Measurements from ENCODE around the gene NR2F1. TPM values are rescaled to one million over a fixed set of nuclear protein-coding genes. Genes with fewer than 3 reads are reported as not detected.

NR2F1 gene
- total RNA-seq, 2 donors from 2014 or later: not detected

DNA sequence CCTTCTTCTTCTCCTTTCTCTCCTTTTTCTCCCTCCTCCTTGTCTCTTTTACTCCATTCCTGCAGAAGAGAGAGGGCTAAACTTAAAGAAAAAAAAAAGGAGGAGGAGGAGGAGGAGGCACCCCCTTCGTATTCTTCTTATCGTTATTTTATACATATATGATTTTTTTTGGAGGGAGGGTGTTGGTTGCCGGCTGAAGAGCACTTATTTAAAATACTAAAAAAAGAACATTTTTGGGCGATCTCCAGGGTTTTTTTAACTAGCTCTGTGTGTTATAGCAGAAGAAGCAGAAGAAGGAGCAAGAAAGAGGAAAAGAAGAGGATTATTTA is 381 bp downstream of the NR2F1 start:
- no peak overlapping the region for H3K27ac Mint-ChIP-seq
- peaks cover 38% of the 10 kb centered on the region for H3K27me3 Mint-ChIP-seq
- no peak for DNase-seq
- H3K4me3 Mint-ChIP-seq: no peak overlapping the region
- no peak for ATAC-seq
- H3K4me1 Mint-ChIP-seq: peaks cover 16% of the 10 kb centered on the region
- H3K36me3 Mint-ChIP-seq (ENCODE audit: low read depth): peaks cover 4% of the 10 kb centered on the region
- H3K9me3 ChIP-seq (ENCODE audit: control insufficient read depth, low read length, poor library complexity, severe bottlenecking): no peaks in the 10 kb centered on the region

DNA sequence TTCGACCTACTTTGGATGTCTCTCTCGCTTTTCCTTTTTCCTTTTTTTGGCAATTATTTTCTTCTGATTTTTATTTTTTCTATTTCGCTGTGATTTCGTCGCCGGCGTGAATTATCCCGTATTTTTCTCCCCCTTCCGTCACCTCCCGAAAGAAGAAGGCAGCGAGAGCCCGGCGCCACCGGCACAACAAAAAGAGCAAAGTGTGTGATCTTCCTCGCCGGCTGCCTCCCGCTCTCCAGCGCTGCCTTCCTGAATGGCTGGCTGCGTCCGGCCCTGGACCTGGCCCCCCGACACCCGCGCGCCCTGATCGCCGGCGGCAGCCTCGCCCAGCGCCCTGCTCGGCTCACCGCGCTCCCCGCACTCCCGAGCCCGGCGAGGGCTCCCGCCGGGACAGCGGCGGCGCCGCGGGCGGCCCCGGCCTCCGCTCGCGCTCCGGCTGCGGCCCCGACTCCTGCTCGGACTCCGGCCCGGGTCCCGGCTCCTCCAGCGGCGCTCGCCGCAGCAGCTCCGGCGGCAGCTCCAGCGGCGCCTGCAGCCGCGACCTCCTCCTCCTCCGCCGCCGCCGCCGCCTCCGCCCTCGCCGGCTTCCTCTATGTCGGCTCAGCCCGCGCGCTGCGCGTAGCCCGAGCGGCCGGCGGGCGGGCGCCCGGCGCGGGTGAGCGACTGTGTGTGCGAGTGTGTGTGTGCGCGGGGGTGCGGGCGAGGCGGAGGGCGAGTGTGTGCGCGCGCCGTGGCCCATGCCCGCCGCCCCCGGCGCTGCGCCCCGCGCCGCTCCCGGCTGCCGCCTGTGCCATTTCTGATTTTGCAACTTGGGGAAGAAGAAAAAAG is 960 bp downstream of the NR2F1 start:
- peaks cover 13% of the 10 kb centered on the region for H3K4me1 Mint-ChIP-seq
- ATAC-seq (peak; percentile 57), DNase-seq (no peak)
- no peak overlapping the region for H3K27ac Mint-ChIP-seq
- peaks cover 6% of the 10 kb centered on the region for H3K36me3 Mint-ChIP-seq (ENCODE audit: low read depth)
- peak overlapping the region; percentile 60 for H3K4me3 Mint-ChIP-seq
- peaks cover 39% of the 10 kb centered on the region for H3K27me3 Mint-ChIP-seq
- peaks cover 1% of the 10 kb centered on the region for H3K9me3 ChIP-seq (ENCODE audit: control insufficient read depth, low read length, poor library complexity, severe bottlenecking)

DNA sequence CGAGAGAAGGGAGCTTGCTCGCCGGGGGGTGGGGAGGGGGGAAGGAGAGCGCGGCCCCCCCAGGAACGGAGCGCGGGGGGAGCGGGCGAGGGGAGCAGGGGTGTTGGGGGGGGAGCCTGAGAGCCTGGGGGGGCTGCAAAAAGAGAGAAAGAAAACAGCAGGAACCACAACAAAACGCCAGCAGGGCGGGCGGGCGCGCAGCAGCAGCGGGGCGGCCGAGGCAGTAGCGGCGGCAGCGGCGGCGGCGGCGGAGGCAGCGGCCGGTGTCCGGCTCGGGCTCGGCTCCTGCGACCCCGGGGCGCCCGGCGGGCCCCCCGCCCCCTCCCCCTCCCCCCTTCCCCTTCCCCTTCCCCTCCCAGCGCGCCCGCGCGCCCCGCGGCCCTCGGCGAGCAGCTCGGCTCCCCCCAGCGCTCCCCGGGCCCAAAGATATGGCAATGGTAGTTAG is 1.6 kb downstream of the NR2F1 start:
- peaks cover 6% of the 10 kb centered on the region for H3K36me3 Mint-ChIP-seq (ENCODE audit: low read depth)
- H3K4me1 Mint-ChIP-seq: peaks cover 13% of the 10 kb centered on the region
- H3K9me3 ChIP-seq (ENCODE audit: control insufficient read depth, low read length, poor library complexity, severe bottlenecking): peaks cover 5% of the 10 kb centered on the region
- DNase-seq (no peak), ATAC-seq (no peak)
- H3K27me3 Mint-ChIP-seq: peaks cover 45% of the 10 kb centered on the region
- H3K27ac Mint-ChIP-seq: no peak overlapping the region
- H3K4me3 Mint-ChIP-seq: peak overlapping the region; percentile 60

DNA sequence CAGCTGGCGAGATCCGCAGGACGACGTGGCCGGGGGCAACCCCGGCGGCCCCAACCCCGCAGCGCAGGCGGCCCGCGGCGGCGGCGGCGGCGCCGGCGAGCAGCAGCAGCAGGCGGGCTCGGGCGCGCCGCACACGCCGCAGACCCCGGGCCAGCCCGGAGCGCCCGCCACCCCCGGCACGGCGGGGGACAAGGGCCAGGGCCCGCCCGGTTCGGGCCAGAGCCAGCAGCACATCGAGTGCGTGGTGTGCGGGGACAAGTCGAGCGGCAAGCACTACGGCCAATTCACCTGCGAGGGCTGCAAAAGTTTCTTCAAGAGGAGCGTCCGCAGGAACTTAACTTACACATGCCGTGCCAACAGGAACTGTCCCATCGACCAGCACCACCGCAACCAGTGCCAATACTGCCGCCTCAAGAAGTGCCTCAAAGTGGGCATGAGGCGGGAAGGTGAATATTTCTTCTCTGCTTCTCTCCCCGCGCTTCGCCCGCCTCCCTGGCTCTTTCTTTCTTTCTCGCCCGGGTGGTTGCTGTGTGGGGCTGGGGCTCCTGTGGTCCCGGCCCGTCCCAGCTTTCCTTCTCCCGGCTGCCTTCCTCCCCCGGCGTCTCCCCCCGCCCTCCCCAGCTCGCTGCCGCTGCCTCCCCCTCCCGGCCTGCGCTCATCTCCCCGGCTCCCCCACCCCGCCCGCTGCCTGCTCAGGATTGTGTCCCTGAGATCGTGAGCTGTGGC is 2.2 kb downstream of the NR2F1 start:
- DNase-seq (no peak), ATAC-seq (no peak)
- H3K9me3 ChIP-seq (ENCODE audit: control insufficient read depth, low read length, poor library complexity, severe bottlenecking): peaks cover 5% of the 10 kb centered on the region
- Mint-ChIP-seq H3K4me3 (peak overlapping the region; percentile 74), H3K27me3 (peaks cover 47% of the 10 kb centered on the region), H3K4me1 (peaks cover 12% of the 10 kb centered on the region), H3K36me3 (ENCODE audit: low read depth) (peaks cover 6% of the 10 kb centered on the region), H3K27ac (no peak overlapping the region)

DNA sequence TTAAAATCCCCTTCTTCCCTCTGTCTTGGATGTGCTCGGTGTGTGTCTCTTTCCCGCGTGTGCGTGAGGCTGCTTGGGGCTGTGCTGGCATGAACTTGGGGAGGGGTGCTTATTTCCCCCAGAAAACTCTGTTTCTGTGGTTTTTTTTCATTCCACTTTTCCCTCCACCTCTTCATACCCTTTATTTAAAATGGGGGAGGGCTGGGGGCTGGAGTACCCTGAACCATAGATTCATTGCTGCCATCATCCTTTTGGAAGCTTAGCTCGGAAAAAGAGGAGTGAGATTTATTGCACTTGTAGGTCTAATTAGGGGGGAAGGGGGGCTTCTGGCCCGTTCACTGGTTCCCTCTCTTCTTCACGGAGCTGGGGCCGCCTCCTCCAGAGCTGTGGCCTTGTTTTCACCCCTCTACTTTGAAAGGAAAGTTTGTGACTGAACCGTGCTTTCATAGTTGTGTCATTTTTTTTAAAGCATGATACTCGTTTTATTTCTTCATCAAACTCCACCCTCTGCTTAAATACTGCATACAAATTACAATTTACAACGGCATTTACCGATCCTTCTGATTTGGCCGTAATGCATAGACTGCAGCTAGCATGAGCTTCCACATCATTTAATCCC is 2.9 kb downstream of the NR2F1 start:
- Mint-ChIP-seq H3K27me3 (peaks cover 47% of the 10 kb centered on the region), H3K4me1 (peaks cover 6% of the 10 kb centered on the region), H3K36me3 (ENCODE audit: low read depth) (peaks cover 2% of the 10 kb centered on the region), H3K27ac (peak overlapping the region; percentile 29), H3K4me3 (peak overlapping the region; percentile 74)
- no peak for ATAC-seq
- DNase-seq: no peak
- peaks cover 5% of the 10 kb centered on the region for H3K9me3 ChIP-seq (ENCODE audit: control insufficient read depth, low read length, poor library complexity, severe bottlenecking)

DNA sequence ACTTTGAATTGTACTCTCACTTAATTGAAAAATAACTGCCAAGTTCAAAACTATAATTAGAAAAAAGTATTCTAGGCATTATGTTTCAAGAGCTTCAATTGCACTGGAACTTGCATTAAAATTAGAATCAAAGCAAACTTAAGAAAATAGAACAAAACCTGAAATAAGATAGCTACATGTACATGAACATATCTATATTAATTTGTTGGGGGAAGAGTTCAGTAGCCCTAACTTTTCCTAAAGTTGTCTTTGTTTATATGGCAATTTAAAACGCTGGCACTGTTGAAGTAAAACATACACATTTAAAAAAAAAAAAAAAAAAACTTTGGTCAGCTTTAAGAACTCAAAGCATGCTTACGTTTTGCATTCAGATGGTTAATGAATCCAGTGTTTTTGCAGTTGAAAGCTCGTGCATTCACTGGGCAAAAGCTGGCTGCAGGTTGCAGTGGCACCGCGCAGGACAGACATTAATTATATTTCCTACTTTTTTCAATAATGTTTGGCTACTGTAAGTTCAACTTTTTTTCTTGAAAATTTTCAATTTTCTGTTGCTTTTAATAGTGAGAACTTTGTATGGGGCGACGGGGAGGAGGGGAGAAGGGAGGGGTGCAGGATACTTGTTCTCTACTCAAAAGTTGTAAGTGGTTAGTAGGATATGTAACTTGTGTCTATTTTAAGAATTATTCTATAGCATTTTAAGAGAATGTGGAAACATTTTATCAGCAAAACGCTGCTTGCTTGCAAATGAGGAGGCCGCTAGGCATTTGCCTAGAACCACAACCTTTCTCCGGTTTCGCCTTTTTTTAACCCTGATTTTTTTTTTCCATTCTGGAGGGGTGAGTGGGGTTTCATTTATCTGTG is 3.9 kb downstream of the NR2F1 start:
- ATAC-seq: no peak

DNA sequence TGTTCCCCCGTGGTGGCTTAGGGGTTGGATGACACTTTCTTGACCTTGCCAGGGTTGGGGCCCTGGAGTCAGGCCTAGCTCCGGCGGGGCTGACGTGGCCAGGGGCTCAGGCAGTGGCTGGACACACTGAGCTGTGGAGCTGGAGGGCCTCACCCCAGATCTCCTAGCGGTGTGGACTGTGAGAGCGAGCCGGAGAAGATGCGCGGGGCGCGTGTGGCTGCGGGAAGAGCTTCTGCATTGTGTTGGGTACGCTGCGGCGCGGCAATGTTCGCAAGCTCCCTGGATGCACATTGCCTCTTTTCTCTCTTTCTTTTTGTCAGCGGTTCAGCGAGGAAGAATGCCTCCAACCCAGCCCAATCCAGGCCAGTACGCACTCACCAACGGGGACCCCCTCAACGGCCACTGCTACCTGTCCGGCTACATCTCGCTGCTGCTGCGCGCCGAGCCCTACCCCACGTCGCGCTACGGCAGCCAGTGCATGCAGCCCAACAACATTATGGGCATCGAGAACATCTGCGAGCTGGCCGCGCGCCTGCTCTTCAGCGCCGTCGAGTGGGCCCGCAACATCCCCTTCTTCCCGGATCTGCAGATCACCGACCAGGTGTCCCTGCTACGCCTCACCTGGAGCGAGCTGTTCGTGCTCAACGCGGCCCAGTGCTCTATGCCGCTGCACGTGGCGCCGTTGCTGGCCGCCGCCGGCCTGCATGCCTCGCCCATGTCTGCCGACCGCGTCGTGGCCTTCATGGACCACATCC is 4.8 kb downstream of the NR2F1 start:
- ATAC-seq: no peak
- Mint-ChIP-seq H3K27ac (peak overlapping the region; percentile 29), H3K36me3 (ENCODE audit: low read depth) (peaks cover 2% of the 10 kb centered on the region), H3K4me3 (peak overlapping the region; percentile 73), H3K4me1 (peaks cover 4% of the 10 kb centered on the region), H3K27me3 (peaks cover 65% of the 10 kb centered on the region)
- H3K9me3 ChIP-seq (ENCODE audit: control insufficient read depth, low read length, poor library complexity, severe bottlenecking): peaks cover 5% of the 10 kb centered on the region
- DNase-seq: no peak

More for the DNA sequence above, 3.9 kb downstream of the NR2F1 start:
- Mint-ChIP-seq H3K27ac (peak overlapping the region; percentile 29), H3K4me3 (peak overlapping the region; percentile 73), H3K4me1 (peaks cover 4% of the 10 kb centered on the region), H3K27me3 (peaks cover 56% of the 10 kb centered on the region), H3K36me3 (ENCODE audit: low read depth) (peaks cover 2% of the 10 kb centered on the region)
- peaks cover 5% of the 10 kb centered on the region for H3K9me3 ChIP-seq (ENCODE audit: control insufficient read depth, low read length, poor library complexity, severe bottlenecking)
- no peak for DNase-seq

DNA sequence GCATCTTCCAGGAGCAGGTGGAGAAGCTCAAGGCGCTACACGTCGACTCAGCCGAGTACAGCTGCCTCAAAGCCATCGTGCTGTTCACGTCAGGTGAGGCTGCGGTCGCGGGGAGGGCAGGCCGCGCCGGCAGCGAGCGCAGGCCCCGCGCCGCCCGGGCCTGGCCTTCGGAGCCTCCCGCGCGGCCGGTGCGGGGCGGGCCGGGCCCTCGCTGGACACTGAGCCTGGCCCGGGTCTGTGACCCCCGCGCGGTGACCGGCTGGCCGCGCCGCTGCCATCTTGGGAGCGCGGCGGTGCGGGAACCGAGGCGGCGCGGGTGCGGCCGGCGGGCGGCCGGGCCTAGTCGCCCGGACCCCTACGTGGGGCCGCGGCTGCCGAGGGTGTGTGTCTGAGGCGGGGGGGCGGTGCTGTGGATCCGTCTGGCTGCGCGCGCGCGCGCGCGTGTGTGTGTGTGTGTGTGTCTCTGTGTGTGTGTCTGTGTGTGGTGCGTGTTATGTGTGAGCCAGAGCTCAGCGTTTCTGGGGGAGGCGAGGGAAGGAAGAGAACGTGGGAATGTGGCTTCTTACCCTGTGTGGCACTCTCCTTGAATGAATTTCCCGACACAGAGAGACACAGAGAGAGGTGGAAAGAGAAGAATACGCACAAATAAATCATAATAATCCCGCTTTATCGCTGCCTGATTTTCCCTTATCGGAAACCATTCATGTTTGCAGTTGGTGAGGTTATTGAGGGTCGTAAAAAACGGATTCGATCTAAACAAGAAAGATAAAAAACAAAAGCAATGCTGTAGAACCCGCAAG is 5.5 kb downstream of the NR2F1 start:
- ATAC-seq: no peak
- no peak for DNase-seq
- Mint-ChIP-seq H3K27me3 (peaks cover 72% of the 10 kb centered on the region), H3K27ac (peak overlapping the region; percentile 29), H3K36me3 (ENCODE audit: low read depth) (peaks cover 2% of the 10 kb centered on the region), H3K4me3 (peak overlapping the region; percentile 73), H3K4me1 (peaks cover 4% of the 10 kb centered on the region)
- H3K9me3 ChIP-seq (ENCODE audit: control insufficient read depth, low read length, poor library complexity, severe bottlenecking): peaks cover 5% of the 10 kb centered on the region

DNA sequence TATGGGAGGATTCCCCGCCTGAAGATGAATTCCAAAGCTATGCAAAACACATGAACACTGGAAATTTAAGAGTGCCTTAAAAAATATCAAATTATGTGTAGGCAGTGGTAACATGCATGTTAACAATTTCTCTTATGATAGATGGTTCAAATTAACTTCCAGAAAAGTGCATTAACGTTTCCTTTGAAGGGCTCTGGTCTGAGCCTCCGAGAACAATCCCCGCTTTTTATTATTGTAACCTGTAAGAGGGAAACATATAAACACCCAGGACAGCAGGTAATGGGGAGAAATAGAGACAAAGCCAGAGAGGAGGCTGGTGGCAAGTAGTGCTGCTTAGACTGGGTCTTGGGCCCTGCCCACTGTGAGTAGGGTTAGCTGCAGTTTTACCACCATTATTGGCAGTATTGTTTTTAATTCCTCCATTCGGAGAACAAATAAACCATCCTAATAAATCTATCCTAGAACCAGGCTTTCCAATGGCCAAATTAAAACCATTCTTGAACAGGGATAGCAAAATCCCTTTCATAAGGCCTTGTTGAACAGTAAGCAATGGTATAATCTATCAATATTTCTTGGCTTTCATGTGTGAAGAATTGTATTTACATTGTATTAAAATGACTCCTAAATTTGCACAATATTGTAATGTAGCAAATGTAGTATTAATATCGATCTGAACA is 6.3 kb downstream of the NR2F1 start:
- peak overlapping the region; percentile 29 for H3K27ac Mint-ChIP-seq
- H3K4me3 Mint-ChIP-seq: no peak overlapping the region
- H3K36me3 Mint-ChIP-seq (ENCODE audit: low read depth): peaks cover 2% of the 10 kb centered on the region
- DNase-seq (no peak), ATAC-seq (no peak)
- peaks cover 5% of the 10 kb centered on the region for H3K9me3 ChIP-seq (ENCODE audit: control insufficient read depth, low read length, poor library complexity, severe bottlenecking)
- H3K4me1 Mint-ChIP-seq: peaks cover 4% of the 10 kb centered on the region
- peaks cover 80% of the 10 kb centered on the region for H3K27me3 Mint-ChIP-seq

DNA sequence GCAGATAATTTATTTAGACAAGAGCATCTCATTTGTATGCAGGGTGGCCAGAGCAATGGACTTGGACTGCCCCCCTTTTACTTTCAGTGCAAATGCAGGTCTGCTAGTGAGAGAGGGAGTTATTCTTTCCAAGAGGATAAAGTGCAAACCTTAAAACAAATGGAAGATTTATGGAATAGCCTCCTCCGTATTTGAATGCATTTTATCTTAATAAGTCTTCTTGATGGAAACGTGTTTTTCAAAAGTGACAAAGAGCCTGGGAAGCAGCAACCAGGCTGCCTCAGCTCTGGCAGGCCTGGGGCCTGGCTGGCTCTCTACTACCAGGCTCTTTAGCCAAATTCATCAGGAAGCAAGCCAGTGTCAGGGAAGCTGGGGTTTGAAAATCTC is 6.8 kb downstream of the NR2F1 start:
- H3K9me3 ChIP-seq (ENCODE audit: control insufficient read depth, low read length, poor library complexity, severe bottlenecking): peaks cover 5% of the 10 kb centered on the region
- H3K4me1 Mint-ChIP-seq: peaks cover 4% of the 10 kb centered on the region
- H3K36me3 Mint-ChIP-seq (ENCODE audit: low read depth): peaks cover 2% of the 10 kb centered on the region
- no peak overlapping the region for H3K4me3 Mint-ChIP-seq
- no peak overlapping the region for H3K27ac Mint-ChIP-seq
- DNase-seq: no peak
- no peak for ATAC-seq
- peaks cover 85% of the 10 kb centered on the region for H3K27me3 Mint-ChIP-seq

DNA sequence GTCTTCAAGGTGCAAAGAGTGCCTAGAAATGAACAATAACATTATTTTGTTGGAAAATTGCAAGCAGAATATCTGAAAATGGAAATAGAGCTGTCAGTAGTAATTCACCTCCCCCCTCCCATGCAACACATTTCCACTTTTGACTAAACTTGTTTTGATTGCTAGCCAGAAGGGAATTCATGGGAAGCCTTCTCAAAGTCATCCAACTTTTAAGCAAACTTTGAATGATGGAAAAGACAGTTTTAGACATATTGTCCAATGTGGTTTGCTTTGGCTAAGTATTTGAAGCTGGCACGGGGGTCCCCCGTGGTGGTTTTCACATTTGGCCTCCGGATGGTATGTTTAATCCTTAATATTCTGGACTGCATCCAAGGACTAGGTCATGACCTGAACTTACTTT is 7.5 kb downstream of the NR2F1 start:
- H3K27ac Mint-ChIP-seq: no peak overlapping the region
- H3K27me3 Mint-ChIP-seq: peaks cover 91% of the 10 kb centered on the region
- peaks cover 5% of the 10 kb centered on the region for H3K9me3 ChIP-seq (ENCODE audit: control insufficient read depth, low read length, poor library complexity, severe bottlenecking)
- no peak for ATAC-seq
- no peak overlapping the region for H3K4me3 Mint-ChIP-seq
- no peak for DNase-seq
- peaks cover 4% of the 10 kb centered on the region for H3K4me1 Mint-ChIP-seq
- H3K36me3 Mint-ChIP-seq (ENCODE audit: low read depth): peaks cover 2% of the 10 kb centered on the region

Measured in T-helper 17 cell (primary cell).